Stimulated activated CD8-positive, alpha-beta memory T cell treated with anti-CD3 and anti-CD28 coated beads, Interleukin-7, amount 100 ng/mL, for 24 hours (primary cell): ENCODE data around the gene MAD1L1.
"Not testable (repeated sequence)": the region's sequence is repeated elsewhere in the genome, so short reads cannot be mapped to it uniquely, and the experiment has no call there.

ENCODE experiments used
- DNase-seq: peaks from one replicate; pipeline ENCODE4 v3.0.0-alpha.2; 2020; ENCODE audit warnings: low read depth

The MAD1L1 gene

GRCh38 chr7:1987591-1988532 is 244.9 kb downstream of the MAD1L1 start:
- DNase-seq: no peak

DNA sequence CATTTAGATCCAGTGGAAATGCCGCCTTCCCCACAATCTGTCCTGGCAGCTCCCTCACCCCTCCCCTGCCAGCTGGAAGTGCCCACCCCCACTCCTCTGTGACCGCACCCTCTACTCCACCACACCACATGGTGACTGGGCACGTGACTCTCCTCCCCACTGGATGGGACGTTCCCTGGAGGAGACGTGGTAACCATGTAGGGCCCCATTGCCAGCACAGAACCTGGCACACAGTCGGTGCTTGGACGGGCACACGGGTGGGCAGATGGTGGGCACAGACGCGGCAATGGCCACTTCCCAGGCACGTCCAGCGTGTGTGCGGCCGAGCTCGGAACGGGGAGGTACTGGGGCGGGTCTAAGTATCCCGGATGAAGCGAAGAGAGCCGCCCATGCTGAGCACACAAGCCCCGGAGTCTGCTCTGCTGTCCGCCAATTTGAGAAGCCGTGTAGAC is 245.6 kb downstream of the MAD1L1 start:
- no peak for DNase-seq

GRCh38 chr7:1986366-1987083 is 246.2 kb downstream of the MAD1L1 start:
- no peak for DNase-seq

DNA sequence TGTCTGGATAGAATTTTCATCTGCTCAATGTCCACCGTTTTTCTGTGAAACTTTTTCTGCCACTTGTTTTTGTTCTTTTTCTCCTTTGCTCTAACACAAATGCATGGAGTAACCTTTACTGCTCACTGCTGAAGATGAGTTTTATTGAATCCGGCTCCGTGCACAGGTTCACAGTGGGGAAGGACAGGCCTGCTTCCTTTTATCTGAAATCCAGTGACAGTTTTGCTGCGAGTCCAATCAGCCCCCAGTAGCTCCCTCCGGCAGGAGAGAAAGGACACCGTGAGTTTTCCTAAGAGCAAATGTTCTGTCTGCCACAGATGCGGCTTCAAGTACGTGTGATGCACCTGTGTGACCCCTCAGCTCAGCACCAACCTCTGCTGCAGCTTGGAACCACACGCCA is 246.8 kb downstream of the MAD1L1 start:
- DNase-seq: no peak

DNA sequence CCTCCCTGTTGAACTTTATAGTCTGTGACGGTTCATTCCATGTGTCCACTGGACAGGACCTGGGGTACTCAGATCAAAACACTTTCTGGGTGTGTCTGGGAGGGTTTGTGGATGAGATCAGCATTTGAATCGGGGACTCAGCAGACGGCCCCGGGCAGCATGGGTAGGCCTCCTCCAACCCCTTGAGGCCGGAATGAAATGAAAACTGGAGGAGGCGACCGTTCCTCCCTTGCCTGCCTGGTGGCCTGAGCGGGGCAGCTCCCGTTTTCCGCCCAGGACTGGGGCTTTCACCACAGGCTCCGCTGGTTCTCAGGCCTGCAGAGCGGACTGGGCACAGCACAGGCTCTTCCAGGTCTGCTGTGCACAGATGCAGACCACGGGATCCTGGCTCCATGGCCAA is 247.7 kb downstream of the MAD1L1 start:
- no peak for DNase-seq

DNA sequence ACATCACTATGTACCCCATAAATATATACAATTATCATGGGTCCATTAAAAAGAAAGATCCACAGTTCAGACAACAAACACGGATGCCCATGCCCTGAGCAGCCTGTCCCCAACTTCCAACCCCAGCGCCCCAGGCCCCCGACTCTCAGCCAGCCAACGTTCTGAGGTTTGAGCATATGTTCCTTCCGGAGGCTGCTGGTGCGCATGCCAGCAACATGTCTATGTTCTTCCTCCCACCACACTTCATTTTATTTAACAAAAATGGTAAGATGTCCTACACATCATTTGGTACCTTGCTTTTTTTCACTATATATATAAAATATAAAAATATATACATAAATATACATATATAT is 250.9 kb downstream of the MAD1L1 start:
- DNase-seq: no peak

- DNase-seq: no peak
These were observed 251.4 kb downstream of the MAD1L1 start for GRCh38 chr7:1981201-1981877.

DNA sequence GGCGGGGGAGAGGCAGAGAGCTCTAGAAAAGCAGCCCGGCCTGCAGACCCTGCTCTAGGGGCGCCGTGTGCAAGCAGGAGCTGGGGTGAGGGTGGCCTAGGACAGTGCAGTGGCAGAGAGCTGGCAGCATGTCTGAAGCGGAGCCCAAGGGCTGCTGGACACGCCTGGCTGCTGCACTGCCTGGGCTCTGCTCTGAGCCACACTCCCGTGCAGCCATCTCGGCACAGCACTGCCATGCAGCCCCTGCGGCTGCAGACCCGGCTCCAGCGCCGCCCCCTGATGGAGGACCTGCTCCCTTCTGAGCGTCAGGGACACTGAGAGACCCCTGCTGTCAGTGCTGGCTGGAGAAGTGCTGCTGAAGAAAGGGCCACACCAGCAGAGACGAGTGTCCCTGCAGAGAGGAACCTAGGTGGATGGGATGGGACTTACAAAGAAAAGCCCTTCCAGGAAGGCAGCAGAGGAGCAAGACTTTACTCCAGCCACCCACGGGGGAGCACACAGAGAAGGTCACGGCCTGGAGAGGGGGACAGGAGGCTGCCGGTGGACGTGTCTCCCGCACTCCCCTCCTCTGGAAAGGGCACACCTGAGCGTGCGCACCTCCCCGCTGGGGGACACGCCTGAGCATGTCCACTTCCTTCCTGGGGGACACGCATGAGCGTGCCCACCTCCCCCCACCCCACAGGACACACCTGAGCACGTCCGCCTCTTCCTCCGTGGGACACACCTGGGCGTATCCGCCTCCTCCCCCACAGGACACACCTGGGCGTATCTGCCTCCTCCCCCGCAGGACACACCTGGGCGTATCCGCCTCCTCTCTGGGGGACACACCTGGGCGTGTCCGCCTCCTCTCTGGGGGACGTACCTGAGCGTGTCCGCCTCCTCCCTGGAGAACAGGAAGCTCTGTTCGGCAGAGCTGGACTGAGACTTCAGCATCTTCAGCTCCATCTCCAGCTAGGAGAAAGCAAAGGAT is 252.9 kb downstream of the MAD1L1 start:
- no peak for DNase-seq

GRCh38 chr7:1978656-1979590 is 253.8 kb downstream of the MAD1L1 start:
- DNase-seq: no peak

GRCh38 chr7:1977876-1978441 is 254.8 kb downstream of the MAD1L1 start:
- DNase-seq: no peak

GRCh38 chr7:1977059-1977875 is 255.5 kb downstream of the MAD1L1 start:
- DNase-seq: no peak

GRCh38 chr7:1976521-1976920 is 256.2 kb downstream of the MAD1L1 start:
- not testable (repeated sequence) for DNase-seq

- DNase-seq: no peak
These were observed 257.2 kb downstream of the MAD1L1 start for GRCh38 chr7:1975581-1975980.

- no peak for DNase-seq
These were observed 257.6 kb downstream of the MAD1L1 start for GRCh38 chr7:1975179-1975578.

DNA sequence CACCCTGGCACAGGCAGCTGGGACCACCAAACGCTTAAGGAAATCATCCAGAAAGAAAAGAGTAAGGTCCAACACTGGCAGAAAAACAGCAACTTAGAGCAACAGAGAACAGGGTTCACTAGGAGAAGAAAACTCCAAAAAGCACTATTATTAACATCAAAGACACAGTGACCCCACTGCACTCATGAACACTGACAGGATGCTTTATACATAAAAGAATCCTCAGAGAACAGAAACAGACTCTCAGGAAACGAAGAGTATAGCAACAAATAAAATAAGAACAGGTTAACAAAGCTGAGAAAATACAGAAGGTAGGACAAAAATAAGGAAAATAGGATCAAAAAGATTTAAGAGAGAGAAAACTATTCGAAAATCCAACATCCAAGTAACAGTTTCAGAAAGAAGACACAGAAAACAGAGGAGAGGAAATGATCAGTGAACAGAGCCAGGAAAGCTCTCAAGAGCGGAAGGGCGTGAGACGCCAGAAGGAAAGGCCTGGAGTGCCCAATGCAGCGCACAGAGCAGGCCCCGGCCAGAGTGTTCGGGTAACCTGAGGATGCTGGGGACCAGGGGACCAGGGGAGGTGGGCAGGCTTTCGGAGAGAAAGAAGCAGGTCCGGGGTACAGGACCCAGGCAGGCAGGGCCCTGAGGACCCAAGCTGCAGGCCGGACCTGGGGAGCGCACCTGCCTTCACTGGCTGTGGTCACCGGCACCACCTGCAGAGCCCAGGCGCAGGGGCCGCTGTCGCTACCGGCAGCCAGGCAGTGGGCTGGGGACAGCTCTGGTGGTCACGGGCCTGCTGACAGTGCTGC is 258.2 kb downstream of the MAD1L1 start:
- no peak for DNase-seq

DNA sequence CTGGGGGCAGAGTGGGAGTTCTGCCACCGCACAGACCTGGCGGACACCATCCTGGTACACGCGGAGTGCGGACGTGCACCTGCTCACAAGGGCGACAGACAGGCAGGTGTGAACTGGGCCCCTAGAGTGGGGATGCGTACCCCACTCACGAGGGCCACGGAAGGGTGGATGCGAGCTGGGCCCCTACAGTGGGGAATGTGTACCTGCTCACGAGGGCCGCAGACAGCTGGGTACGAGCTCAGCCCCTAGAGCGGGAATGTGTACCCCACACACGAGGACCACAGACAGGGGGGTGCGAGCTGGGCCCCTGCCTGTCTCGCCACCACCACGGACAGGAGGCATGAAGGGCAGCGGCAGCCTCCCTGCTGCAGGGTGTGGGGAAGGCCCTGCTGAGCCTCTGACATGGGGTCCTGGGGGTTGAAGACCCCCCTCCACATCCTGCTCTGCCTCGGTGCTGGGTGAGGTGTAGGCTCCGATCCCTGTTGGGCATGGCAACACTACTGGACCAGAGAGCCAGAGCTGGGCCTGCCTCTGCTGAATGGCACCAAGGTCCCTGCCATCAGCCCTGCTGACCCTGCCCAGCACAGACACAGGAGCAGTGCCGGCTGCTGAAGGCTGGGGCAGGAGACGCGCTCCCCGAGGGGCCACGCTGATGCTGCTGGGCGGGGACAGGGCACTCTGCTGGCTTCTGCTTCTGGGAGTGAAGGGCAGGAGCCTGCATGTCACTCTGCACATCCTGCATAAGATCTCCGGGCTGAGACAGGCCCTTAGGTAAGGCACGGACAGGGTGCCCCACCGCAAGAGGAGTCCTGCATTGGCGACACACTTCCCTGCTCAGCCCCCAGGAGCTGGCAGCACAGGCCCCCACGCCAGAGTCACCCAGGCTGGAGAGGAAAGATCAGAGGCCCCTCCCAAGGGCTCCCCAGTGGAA is 259.2 kb downstream of the MAD1L1 start:
- DNase-seq: no peak

DNA sequence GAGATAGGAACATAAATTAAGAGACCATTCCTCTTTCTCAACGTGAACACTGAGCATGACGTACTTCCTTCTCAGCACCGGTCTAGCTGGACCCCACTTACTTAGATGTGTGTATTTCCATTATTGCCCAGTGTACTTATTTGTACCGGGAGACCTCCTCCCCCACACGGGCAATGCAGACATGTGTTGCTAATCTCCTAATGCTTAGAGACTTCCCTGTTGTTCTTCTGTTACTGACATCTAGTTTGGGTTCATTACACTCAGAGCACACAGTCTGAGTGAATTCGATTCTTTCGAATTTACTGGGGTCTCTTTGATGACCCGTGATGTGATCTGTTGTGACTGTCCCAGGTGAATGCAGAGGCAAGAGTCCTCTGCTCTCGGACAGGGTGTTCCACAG is 260.0 kb downstream of the MAD1L1 start:
- no peak for DNase-seq
